ENCODE measurements around the gene ELMO1.

The ELMO1 gene

DNA sequence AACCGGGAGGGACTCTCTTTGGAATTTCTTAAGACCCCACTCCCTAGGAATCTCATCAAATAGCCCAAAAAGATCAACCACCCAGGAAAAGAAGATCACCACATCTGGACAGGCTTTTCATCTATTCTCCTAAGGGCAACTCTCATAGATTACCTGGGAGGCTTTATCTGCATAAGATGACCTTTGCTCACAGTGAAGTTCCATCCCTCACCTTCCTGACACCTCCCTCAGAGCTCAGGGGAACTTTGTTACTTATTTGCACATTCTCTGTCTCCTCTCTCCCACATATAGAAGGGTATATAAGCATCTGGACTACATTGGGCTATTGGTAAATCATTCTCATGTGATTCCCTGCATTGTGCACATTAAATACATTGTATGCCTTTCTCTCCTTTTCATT lies 80.1 kb downstream of the ELMO1 start:
- no peak for DNase-seq (ENCODE audit: low spot score)

DNA sequence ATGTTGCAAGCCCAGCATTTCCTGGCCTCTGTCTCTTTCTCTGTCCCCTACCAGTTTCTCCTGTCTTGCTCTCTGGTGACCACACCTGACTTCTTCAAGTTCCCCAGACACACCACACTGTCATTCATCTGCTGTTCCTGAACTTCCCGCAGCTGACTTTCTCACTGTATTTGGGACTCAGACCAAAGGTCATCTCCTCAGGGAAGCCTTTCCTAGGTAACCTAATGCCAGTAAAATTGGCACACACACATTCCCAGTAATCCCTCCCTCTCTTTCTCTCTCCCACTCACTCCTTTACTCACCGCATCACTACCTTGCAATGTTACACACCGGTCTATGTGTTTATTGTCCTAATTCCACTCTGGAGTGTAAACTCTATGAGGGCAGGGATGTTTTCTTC lies 81.7 kb downstream of the ELMO1 start:
- DNase-seq (ENCODE audit: low spot score), result no peak

DNA sequence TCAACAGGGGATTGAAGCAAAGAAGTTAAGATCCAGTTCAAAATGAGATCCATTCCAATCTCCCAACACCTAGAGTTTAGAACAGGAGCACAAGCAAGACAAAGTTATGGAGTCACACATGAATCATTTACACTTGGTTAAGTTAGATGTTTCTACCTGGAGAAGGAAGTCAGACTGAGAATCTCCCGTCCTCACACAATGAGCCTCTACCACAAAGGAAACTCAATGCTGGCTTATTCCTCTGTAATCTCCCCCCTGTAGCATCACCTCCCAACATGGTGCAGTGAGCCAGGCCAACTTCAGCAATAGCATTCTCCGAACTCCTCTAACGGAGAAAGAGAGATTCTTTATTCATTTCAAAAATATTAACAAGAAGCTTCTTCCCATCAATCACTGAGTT lies 82.2 kb downstream of the ELMO1 start:
- DNase-seq (ENCODE audit: low spot score), result no peak

DNA sequence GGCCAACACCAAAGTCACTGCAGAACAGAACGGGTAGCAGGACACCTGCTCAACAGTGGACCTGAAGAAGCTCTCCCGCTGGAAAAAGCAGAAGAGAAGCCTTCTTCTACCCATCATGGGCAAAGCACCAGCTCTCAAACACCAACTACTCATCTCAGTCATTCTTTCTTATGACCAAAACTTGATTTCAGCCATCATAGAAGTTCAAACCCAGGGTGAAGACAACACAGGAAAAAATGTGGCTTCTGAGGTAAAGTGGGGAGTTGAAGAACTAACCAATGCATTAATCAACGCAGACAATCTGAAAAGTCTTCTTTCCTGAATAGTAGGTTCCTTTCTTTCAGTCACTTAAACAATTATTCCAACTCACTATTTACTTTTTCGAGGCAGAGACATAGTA lies 83.3 kb downstream of the ELMO1 start:
- DNase-seq (ENCODE audit: low spot score), result no peak

DNA sequence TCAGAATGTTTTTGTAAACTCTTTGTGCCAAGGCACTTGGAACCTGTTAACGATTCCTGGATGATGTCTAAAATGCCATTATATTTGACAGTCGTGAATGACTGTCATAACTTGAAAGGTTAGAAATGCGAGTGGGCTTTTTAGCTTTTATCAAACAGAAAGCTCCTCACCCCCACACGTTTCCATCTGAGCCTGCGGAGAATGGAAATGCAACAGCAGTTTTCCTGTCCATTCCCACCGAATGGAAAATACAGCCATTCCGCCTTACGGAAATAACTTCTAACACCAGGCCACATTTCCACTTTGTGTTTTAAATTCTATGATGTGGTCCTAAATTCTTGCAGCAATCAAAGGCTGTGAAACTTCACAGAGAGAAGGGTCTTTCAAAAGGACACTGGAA lies 83.8 kb downstream of the ELMO1 start:
- DNase-seq (ENCODE audit: low spot score), result no peak

DNA sequence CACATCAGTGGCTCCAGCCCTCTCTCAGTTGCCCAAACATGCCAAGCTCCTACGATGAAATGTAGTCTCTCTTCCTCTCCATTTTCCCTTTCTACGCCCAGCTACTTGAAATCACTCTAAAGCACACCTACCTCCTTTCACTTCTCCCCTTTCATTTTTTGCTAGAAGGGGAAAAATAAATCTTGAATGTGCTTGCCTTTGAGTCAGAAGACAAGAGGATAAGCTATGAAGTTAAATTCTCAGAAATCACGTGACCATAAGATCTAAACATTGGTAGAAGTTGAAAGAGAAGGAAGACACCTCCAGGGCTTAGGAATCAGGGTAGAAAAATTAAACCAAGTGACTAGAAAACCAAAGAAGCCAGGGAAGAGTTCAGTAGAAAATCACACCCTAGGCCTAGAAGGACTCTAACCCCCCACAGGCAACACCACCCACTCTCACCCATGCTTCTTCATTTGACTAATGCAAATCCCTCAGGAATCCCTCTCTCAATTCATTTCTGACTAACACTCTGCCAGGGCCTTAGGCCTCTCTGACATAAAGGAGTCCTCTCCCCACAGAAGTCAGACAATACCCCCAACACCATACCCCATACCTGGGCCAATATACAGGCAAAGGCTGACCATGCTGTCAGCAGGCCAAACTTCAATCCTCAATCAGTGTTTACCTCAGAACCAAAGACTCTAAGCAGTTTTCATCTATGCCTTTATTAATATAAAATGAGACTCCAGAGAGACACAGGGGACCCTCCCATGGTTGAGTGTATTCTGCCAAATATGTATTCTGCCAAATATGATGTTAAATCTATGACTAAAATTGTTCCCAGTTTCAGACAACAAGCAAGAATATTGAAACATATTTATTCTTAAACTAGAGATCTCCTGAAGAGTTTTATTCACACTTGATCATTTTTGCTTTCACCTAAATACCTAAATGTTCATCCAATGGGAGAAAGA lies 84.8 kb downstream of the ELMO1 start:
- DNase-seq (ENCODE audit: low spot score), result no peak

DNA sequence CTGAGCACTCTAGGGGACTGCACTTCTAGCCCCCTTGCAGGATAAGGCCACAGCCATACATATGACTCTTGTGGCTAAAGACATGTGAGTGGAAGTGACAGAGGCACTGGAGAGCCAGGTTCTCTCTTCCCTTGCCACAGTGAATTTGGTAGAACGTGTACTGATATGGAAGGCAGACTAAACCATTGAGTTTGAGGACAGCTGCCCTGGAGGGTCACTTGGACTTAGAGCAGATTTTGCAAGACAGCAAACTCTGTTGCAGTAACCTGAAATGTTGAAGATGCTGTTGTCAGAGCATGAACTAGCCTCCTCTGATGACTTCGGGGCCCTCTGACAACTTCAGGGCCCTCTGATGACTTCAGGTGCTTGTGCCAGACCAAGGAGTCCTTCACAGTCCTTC lies 85.9 kb downstream of the ELMO1 start:
- DNase-seq (ENCODE audit: low spot score), result no peak

DNA sequence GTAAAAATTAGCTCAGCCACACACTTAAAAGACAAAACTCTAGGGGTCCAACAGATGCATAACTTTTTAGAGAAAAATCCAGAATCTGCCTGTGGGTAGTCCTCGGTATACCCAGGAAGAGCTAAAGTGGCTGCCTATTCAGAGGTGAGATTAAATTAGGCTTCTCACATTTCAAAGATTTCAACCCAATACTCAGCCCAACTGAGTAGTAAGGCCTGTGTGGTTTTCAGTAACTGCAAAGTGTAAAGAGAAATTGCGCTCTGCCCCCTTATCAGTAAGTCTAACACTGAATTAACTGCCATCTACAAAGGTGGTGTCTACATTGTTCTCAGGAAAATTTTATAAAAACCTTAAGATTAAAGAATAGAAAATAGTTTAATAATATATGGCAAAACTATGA lies 88.2 kb downstream of the ELMO1 start:
- no peak for DNase-seq (ENCODE audit: low spot score)

DNA sequence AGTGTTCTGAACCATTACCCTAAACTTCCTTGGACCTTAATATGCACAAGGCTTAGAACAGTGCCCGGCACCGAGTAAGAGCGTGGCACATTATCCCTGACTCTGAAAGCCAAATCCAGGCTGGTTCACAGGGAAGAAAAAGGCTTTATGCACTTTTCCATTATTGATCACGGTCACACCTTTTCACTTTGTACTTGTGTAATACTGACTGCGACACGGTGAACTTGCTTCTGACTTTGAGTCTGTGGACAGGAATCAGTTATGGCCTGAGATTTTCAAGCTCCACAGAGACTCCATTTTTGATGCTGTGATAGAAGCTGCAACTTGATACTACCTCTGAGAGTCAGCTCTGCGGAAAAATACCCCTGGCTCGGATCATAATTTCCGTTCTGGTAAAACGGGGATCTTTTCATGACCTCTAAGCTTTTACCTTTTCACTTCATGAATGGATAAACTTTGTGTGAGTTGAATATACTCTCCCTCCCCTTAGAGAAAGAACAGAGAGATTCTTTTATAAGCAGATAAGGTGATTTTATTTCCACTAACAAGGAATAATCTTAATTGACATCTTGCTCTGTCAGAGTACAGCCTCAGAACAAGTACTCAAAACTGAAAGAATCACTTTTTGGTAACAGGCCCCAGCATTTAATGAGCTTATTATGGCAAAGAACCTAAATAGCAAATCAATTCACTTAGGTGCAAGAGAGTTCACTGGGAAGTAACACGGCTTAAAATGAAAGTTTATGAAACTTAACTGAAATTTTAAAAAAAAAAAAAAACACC lies 88.8 kb downstream of the ELMO1 start:
- DNase-seq (ENCODE audit: low spot score), result no peak

DNA sequence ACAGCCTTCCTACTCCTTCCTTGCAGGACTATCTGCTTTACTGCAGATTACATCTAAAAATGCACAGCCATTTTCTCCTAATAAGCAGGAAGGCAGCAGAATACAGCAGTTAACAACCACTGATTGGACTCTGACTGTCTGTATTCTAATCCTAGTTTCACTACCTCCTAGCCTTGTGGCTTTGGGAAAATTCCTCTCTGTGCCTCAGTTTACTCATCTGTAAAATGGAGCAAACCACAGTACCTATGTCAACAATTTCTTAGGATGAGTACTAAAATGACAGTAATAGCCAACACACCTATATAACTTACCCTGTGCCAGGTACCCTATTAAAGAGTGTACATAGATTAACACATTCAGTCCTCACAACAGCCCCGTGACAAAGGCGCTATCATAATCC lies 89.5 kb downstream of the ELMO1 start:
- DNase-seq (ENCODE audit: low spot score), result no peak

DNA sequence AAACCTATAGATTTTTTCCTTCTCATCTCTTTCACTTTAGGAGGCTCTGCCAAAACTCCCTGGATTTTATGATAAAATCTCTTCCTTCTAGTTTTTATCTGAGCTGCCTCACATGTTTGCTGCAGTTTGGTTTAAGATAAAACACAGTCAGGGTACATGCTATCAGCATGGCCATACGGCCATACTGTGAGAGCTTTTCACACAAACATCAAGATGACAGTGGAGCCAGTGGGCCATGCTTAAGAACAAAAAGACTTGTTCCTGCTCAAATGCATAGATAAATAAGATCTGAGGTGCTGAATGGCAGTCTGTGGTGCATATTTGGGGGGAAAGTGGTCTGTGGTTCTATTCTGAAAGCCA lies 91.0 kb downstream of the ELMO1 start:
- no peak for DNase-seq (ENCODE audit: low spot score)

DNA sequence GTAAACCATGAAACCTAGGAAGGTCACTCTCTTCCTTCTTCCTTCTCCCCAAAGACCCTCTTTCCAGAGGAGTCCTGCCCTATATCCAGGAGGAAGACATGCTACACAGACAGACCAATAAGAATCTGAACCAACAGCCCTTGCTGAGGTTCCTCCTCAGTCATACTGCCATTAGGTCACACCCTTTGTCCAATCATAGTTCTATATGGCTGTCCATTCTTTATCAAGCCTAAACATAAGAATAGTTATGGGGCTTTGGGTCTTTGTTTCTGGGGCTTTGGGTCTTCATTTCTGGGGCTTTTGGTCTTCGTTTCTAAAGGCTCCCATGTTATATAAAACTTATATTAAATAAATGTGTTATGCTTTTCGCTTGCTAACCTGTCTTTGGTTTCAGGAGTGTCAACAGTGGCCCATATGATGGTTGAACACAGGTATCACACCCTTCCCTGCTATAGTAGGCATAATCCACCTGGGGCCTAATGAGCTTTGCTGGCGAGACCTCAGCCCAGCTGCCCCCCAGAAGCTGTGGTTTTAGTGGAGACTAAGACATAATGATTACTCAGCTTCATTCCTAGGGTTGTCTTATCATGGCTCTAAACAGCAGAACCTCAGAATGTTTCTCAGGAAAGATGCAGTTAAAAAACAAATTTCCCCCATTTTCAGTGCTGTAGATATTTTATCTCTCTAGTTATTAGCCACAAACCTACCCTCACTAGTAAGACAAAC lies 91.6 kb downstream of the ELMO1 start:
- DNase-seq (ENCODE audit: low spot score), result no peak

DNA sequence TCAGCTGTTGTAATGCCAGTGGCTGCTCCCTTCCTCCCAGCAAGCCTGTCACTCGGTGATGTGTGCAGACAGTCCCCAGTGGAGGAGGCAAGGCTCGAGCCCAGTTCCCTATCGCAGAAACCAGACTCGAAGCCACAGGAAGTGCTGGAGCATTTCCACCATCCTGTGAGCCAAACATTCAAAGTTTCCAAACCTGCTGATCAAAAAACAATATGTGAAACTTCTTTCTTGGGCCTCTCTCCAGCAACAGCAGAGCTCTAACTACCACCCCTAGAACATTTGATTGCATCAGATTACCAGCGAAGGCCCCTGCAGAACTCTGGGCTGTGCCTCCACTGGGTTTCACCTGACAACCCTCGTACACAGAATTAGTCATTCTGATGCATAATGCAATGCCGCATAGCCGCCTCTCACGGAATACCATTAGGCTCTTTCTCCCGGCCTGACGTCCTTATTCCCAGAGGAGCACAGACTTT lies 94.0 kb downstream of the ELMO1 start:
- no peak for DNase-seq (ENCODE audit: low spot score)

DNA sequence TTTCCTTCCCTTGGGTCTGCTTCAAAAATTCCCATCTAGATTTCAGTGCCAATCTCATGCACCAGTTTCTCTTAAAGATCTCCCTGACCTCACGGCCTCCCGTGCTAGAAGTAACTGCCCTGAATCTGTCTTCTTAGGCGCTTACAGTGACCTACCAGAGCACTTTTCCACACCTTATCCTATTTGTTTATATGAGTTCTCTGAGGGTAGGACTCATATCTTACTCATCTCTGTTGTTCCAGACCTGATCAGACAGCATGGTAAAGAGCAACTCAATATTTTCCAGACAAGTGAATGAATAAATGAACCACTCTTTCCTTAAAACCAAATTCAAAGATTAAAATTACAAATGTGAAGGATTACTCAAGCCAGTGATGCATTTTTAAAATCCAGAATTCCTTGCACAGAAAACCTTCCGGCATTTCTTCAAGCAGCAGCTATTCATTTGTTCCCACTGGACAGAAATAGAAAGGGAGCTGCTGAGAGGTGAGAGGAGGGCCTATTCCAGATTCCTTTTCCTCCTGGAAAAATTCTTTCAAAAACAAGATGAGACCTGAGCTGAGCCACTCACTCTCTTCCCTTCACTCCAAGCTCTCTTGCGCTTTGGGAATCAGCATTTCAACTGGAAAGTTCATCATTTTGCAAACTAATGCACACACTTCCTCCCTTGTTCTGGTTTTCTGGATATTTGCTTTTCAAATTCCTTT lies 94.6 kb downstream of the ELMO1 start:
- DNase-seq (ENCODE audit: low spot score), result no peak

DNA sequence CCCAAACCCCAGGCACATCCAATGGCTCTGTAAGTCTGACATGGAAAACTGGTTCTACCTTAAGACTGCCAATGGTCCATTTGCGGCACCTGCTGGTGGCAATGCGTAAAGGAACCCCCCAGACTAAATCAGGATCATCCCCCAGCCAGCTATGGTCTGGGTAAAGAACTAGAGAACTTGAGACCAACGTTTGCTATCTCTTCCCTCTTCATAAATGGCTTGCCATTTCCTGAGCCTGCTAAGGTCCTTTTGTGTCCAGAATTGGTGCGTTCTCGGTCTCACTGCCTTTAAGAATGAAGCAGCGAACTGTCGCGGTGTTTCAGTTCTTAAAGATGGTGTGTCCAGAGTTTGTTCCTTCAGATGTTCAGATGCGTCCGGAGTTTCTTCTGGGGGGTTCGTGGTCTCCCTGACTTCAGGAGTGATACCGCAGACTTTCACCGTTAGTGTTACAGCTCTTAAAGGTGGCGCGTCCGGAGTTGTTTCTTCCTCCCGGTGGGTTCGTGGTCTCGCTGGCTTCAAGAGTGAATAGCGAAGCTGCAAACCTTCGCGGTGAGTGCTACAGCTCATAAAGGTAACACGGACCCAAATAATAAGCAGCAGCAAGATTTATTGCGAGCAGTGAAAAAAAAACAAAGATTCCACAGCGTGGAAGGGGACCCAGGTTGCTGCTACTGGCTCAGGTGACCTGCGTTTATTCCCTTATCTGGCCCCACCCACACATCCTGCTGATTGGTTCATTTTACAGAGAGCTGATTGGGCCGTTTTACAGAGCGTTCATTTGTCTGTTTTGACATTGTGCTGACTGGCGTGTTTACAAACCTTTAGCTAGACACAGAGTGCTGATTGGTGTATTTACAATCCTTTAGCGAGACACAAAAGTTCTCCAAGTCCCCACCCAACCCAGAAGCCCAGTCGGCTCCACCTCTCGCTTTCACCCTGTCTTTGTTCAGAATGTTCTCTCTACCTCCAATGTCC lies 95.4 kb downstream of the ELMO1 start:
- DNase-seq (ENCODE audit: low spot score), result peak; percentile 71

DNA sequence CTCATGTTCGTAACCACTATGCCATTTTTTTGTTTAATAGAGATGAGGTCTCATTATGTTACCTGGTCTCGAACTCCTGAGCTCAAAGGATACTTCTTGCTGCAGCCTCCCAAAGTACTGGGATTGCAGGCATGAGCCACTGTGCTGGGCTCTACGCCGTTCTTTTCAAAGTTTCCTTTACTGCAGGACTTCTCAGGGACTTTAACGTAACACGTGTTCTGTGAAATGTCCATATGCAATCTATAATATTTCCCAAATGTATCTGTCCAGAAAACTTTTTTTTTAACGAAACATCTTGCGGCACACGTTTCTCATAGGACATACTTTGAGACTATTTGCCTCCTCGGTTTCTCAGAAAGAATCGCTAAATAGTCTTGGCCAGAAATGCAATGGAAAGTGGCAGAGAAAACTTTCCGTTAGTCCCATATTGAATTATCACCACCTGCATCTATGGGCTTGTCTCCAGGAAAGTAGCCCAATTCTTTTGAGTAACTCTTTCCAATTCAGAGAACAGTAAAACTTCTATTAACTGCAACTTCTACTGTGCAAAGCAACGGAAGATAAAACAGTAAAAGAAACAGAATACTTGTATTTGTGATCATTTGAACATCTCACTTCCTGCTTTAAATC lies 96.3 kb downstream of the ELMO1 start:
- no peak for DNase-seq (ENCODE audit: low spot score)

DNA sequence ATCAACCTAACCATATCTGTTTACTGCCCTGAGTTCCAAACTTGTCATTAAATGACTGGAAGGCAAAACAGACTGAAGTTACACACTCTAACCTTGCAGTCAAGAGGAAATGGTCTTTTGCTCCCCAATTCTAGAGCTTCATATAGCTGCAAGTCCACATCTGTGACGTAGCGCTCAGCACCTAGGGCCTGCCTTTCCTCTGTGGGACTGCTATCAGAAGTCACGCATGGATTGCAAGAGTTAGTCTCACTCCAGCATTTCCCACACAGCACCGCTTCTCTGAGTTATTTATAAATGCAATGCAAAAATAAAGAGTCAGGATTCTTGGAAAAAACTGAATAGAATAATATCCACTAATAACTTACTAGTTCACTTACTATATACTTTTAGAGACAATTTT lies 96.9 kb downstream of the ELMO1 start:
- DNase-seq (ENCODE audit: low spot score), result no peak

DNA sequence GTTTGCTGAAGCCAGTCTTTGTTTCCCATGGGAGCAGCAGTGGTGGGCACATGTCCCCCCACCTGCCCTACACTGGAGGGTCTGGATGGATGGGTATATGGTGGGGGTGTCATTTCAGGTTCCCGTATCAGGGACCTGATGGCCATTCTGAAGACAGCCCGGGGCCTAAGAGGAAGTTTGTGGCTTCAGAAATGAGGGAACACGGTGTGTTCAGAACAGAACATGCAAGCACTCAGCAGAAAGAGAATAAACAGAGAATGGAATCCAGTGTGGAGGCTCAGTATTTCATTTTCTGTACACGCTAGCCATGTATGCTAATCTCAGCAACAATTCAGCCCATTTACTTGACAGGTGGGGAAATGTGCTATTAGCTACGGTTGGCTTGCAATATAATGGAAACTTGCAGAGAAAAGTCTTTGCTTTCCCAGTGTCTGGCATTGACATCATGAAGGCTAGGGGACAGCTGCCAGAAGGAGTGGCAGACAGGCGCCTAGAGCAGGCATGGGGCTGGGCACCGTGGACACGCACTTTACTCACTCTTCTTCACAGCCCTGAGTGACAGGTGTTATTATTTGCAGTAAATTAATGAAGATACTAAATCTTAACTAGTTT lies 98.6 kb downstream of the ELMO1 start:
- DNase-seq (ENCODE audit: low spot score), result no peak

DNA sequence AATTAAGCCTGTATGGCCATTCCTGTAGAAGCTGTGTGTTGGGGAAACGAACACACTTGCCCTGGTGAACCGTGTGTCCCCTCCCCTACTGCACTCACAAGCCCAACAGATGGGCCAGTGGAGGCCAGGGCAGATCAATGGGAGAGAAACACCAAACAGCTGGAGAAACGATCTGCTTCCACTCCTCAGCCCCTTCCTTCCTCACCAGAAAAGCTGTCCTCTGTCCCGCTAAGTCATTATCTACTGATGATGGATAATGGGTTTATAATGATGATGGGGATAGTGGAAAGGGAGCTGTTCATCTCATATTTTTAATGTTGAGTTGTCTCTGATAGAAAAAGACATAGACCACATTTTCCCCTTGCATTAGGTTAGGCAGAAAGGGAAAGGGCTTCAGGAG lies 99.7 kb downstream of the ELMO1 start:
- no peak for DNase-seq (ENCODE audit: low spot score)

DNA sequence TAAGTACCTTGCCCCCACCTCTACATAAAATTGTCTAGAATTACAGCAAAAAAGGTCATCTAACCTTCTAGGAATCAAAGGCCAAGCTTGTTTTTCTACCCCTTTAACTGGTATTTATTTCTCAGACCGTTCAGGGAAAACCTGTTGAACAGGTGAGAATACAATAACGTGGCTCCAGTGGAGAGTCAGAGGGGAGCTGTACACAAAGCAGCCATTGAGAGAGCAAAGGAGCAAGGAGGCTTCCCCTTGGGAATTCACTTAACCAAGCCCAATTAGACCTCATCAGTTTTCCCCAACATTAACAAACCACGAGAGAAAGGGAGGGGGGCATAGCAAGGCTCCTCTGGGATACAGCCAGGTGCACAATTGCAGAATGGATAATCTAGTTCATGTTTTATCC lies 101.9 kb downstream of the ELMO1 start:
- no peak for DNase-seq (ENCODE audit: low spot score)
